Aorta (tissue), 5 donors: ENCODE results near the gene GFI1. TPM values are rescaled to one million over a fixed set of nuclear protein-coding genes. Genes with fewer than 3 reads are reported as not detected.

Experiments
- ATAC-seq: fragments of 200-7000 bp; cut with Tn5 transposase; one replicate; pipeline ENCODE4 v1.9.1; 2022; ENCODE audit warnings: moderate library complexity; ENCODE audit not compliant: low FRiP score
- DNase-seq, 2 donors: peaks; one replicate each; pipeline ENCODE4 v3.0.0-alpha.2; 2020
- H3K27ac ChIP-seq, 2 donors: one replicate each; pipeline ENCODE4 v1.5.1; 2013; ENCODE audit warnings: low read length in 2 of 2, mild to moderate bottlenecking in 2 of 2, moderate library complexity in 2 of 2, control low read depth in 1 of 2, inconsistent platforms in 1 of 2, low read depth in 1 of 2
- H3K27me3 ChIP-seq, 2 donors: one replicate each; pipeline ENCODE4 v1.6.1; 2013; ENCODE audit warnings: control low read depth in 1 of 2, low read length in 1 of 2, mild to moderate bottlenecking in 1 of 2, moderate library complexity in 1 of 2; ENCODE audit not compliant: insufficient read depth in 2 of 2, control insufficient read depth in 1 of 2
- H3K36me3 ChIP-seq, 2 donors: one replicate each; pipeline ENCODE4 v1.6.1; 2013; ENCODE audit warnings: control low read depth in 1 of 2, low read length in 1 of 2, mild to moderate bottlenecking in 1 of 2; ENCODE audit not compliant: insufficient read depth in 2 of 2, control insufficient read depth in 1 of 2
- H3K4me1 ChIP-seq, 2 donors: one replicate each; pipeline ENCODE4 v1.6.1; 2013; ENCODE audit warnings: low read length in 2 of 2, control low read depth in 1 of 2, mild to moderate bottlenecking in 1 of 2, moderate library complexity in 1 of 2; ENCODE audit not compliant: insufficient read depth in 2 of 2, control insufficient read depth in 1 of 2
- H3K4me3 ChIP-seq, 2 donors: one replicate each; pipeline ENCODE4 v1.5.1; 2013; ENCODE audit warnings: low read length in 2 of 2, control low read depth in 1 of 2, mild to moderate bottlenecking in 1 of 2
- H3K9me3 ChIP-seq: one replicate; pipeline ENCODE4 v1.6.1; 2013; ENCODE audit warnings: mild to moderate bottlenecking, low read length; ENCODE audit not compliant: control insufficient read depth
- WGBS, 2 donors: extraction: QIAGEN DNeasy Blood & Tissue Kit; methylation state at CpG; one replicate each; pipeline ENCODE4 v1.1.7; 2013; 5-methylcytosine and 5-hydroxymethylcytosine counted together
- intact Hi-C, 2 donors: fragments of 100-400 bp; cut with DNase I; formaldehyde crosslinking; loops; one replicate each; pipeline versions ENCODE4 v1.14.2 to v1.15.0; 2022
- polyA plus RNA-seq, 2 donors: library from polyadenylated mRNA; stranded (reverse); fragments of 200-250 nt; gene quantifications; one replicate each; pipeline ENCODE4 v1.2.3, GENCODE V29; 2013
- total RNA-seq, 2 donors: library from RNA; stranded (reverse); fragmentation: NEBNext Ultra II Directional; extraction: Animal tissue kit (Norgen Biotek cat#: 25700); gene quantifications; one replicate each; pipeline ENCODE4 v1.2.1, GENCODE V29; 2021
- donor health status: healthy with polysubstance abuse.
- donor health status: Bipolar disorder and iron deficiency.
- donor health status: DM: no; HTN: no; CAD: no.
- donor health status: DM: no; HTN: no; CAD: no.
- donor health status: DM: yes; HTN: yes; CAD: no.

Gene GFI1
- total and polyA plus RNA-seq, 4 donors: 0.13 to 1.9 (median 0.87) TPM

- Histone ChIP-seq H3K9me3 (no peaks in the 10 kb centered on the region), H3K4me3 (no peak overlapping the region), H3K4me1 (no peaks in the 10 kb centered on the region), H3K36me3 (no peaks in the 10 kb centered on the region), H3K27me3 (no peaks in the 10 kb centered on the region), H3K27ac (no peak overlapping the region)
- ATAC-seq (no peak), DNase-seq (no peak)
- intact Hi-C loops: no loop called here
- 82 to 91% methylated on average over 5 of the region's 5 CpGs for WGBS, 2 donors
These were observed 25.2 kb downstream of the GFI1 start for GRCh38 chr1:92461364-92462097.

DNA sequence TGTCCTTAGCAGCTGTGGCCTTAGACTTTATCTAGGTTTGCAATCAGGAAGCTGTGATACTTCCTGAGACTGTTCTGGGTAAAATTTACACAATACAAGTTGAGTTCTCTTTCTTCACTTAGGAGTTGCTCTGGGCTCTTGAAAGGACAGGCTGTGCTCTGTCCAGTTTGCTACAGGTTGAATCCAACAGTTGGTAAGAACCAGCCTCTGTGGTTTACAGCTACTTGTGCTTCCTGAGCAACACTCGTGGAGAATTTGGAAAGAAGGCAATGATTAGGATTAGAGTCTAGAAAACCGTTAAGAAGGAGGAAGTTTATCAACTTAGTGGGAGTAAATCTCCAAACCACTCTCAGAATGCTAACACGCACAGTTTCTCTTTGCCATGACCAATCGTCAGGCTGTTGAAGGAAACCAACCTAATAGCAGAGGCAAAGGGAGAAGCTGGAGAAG is 26.8 kb downstream of the GFI1 start:
- intact Hi-C loops: no loop called here
- H3K9me3 ChIP-seq: no peaks in the 10 kb centered on the region

GRCh38 chr1:92458146-92458545 is 28.6 kb downstream of the GFI1 start:
- 61 to 67% methylated on average over 2 of the region's 2 CpGs for WGBS, 2 donors
- Histone ChIP-seq H3K4me1 (no peaks in the 10 kb centered on the region), H3K4me3 (no peak overlapping the region), H3K9me3 (no peaks in the 10 kb centered on the region), H3K27me3 (no peaks in the 10 kb centered on the region), H3K36me3 (no peaks in the 10 kb centered on the region), H3K27ac (no peak overlapping the region)
- intact Hi-C loops: no loop called here
- ATAC-seq (no peak), DNase-seq (no peak)

More for the DNA sequence above, 26.8 kb downstream of the GFI1 start:
- no peak overlapping the region for H3K27ac ChIP-seq
- 69 to 72% methylated on average over 4 of the region's 4 CpGs for WGBS, 2 donors
- no peaks in the 10 kb centered on the region for H3K27me3 ChIP-seq
- DNase-seq: no peak
- no peak overlapping the region for H3K4me3 ChIP-seq
- no peaks in the 10 kb centered on the region for H3K36me3 ChIP-seq
- H3K4me1 ChIP-seq: no peaks in the 10 kb centered on the region
- ATAC-seq: no peak

GRCh38 chr1:92447976-92448375 is 38.7 kb downstream of the GFI1 start:
- DNase-seq (no peak), ATAC-seq (no peak)
- no peaks in the 10 kb centered on the region for H3K9me3 ChIP-seq
- intact Hi-C loops: no loop called here
- H3K4me1 ChIP-seq: no peaks in the 10 kb centered on the region
- no peak overlapping the region for H3K27ac ChIP-seq
- no peaks in the 10 kb centered on the region for H3K36me3 ChIP-seq
- H3K27me3 ChIP-seq: peaks cover 0 to 2% of the 10 kb centered on the region in 2 donors
- WGBS, 2 donors: 84 to 92% methylated on average over 2 of the region's 2 CpGs
- no peak overlapping the region for H3K4me3 ChIP-seq

DNA sequence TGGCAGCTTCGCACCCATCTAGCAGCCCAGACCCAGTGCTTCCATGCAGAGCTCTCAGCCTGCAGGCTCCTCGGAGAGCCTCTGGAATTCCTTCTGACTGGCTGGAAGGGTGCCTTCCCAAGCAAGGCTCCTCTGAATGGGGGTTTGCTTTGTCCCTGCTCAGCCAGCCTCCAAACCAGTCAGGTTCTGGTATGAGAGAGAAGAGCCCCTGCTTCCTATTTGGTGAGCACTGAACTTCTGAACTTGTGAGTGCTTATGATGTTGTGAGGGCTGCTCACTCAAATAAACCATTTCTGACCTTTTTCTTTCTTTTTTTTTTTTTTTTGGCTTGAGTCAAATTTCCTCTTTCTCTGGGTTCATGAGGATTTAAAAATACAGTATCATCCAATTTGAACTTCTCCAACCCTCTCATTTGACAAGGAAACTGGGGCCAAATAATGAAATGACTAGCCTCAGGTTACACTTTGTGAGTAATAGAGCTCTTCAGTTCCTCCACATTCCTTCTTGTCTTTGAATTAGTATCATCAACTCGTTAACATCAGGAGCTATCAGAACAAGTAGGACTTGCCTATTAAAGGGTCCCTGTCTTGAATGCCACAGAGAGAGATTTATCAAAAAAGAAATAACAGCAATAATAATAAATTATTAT is 39.6 kb downstream of the GFI1 start:
- Histone ChIP-seq H3K36me3 (no peaks in the 10 kb centered on the region), H3K4me3 (no peak overlapping the region), H3K4me1 (no peaks in the 10 kb centered on the region), H3K9me3 (no peaks in the 10 kb centered on the region), H3K27ac (no peak overlapping the region), H3K27me3 (peaks cover 0 to 2% of the 10 kb centered on the region in 2 donors)
- ATAC-seq: no peak
- no peak for DNase-seq
- intact Hi-C loops: no loop called here
- 52 to 56% methylated on average over 3 of the region's 3 CpGs for WGBS, 2 donors

DNA sequence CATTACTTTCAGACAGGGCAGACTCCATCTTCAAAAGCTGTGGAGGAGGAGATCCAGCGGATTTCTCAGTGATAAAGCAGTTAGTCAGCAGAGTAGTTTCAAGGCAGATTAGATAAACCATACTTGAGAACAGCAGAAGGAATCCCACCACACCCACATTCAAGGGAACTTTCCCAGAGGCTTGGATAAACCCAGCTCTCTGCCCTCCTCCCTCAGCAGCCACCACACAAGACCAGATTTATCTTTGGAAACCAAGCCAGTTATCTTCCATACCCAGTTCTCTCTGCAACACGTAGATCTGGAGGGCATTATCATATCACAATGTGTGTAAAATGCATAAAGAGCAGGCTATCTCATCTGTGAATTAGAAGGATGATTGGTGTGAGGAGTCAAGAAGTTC is 40.2 kb downstream of the GFI1 start:
- no peak for ATAC-seq
- Histone ChIP-seq H3K9me3 (no peaks in the 10 kb centered on the region), H3K27me3 (peaks cover 0 to 2% of the 10 kb centered on the region in 2 donors), H3K36me3 (no peaks in the 10 kb centered on the region), H3K4me1 (no peaks in the 10 kb centered on the region), H3K27ac (no peak overlapping the region), H3K4me3 (no peak overlapping the region)
- no peak for DNase-seq
- 42 to 58% methylated on average over 2 of the region's 2 CpGs for WGBS, 2 donors
- intact Hi-C loops: no loop called here

- DNase-seq: no peak
- Histone ChIP-seq H3K9me3 (no peaks in the 10 kb centered on the region), H3K4me3 (no peak overlapping the region), H3K36me3 (no peaks in the 10 kb centered on the region), H3K4me1 (no peaks in the 10 kb centered on the region), H3K27ac (no peak overlapping the region), H3K27me3 (peaks cover 0 to 2% of the 10 kb centered on the region in 2 donors)
- intact Hi-C loops: no loop called here
- ATAC-seq: no peak
- 90 to 100% methylated on average over 2 of the region's 2 CpGs for WGBS, 2 donors
These were observed 40.9 kb downstream of the GFI1 start for GRCh38 chr1:92445865-92446264.

- no peak overlapping the region for H3K27ac ChIP-seq
- no peaks in the 10 kb centered on the region for H3K9me3 ChIP-seq
- peaks cover 0 to 2% of the 10 kb centered on the region in 2 donors for H3K27me3 ChIP-seq
- DNase-seq: no peak
- WGBS, 2 donors: 59 to 62% methylated on average over 1 of the region's 1 CpG
- H3K4me3 ChIP-seq: no peak overlapping the region
- intact Hi-C loops: no loop called here
- H3K4me1 ChIP-seq: no peaks in the 10 kb centered on the region
- no peaks in the 10 kb centered on the region for H3K36me3 ChIP-seq
- ATAC-seq: no peak
These were observed 42.4 kb downstream of the GFI1 start for GRCh38 chr1:92444351-92444750.

- ATAC-seq (no peak), DNase-seq (no peak)
- Histone ChIP-seq H3K27ac (no peak overlapping the region), H3K9me3 (no peaks in the 10 kb centered on the region), H3K4me3 (no peak overlapping the region), H3K36me3 (no peaks in the 10 kb centered on the region), H3K27me3 (peaks cover 0 to 2% of the 10 kb centered on the region in 2 donors), H3K4me1 (no peaks in the 10 kb centered on the region)
- intact Hi-C loops: no loop called here
- WGBS, 2 donors: 91 to 97% methylated on average over 3 of the region's 3 CpGs
These were observed 42.8 kb downstream of the GFI1 start for GRCh38 chr1:92443893-92444292.
